Neural progenitor cell (in vitro differentiated cells): ENCODE measurements around the gene PDE1C. TPM values are rescaled to one million over a fixed set of nuclear protein-coding genes. Genes with fewer than 3 reads are reported as not detected.

Experiments
- DNase-seq: peaks from one replicate; pipeline ENCODE4 v3.0.0-alpha.2; 2016; ENCODE audit warnings: low spot score
- H2AFZ ChIP-seq: fragments of 200-600 bp; sonication (generic); replicated peaks from 2 replicates; pipeline ENCODE4 v1.6.1; 2016; ENCODE audit warnings: antibody characterized with exemption
- H3F3A ChIP-seq: fragments of 200-600 bp; sonication (generic); 2 replicates; pipeline ENCODE4 v1.6.1; 2016; ENCODE audit warnings: antibody characterized with exemption, low read depth
- H3K27ac ChIP-seq: fragments of 200-600 bp; sonication (generic); 2 replicates; pipeline ENCODE4 v1.5.1; 2016; ENCODE audit warnings: mild to moderate bottlenecking
- H3K27me3 ChIP-seq: fragments of 200-600 bp; sonication (generic); 2 replicates; pipeline ENCODE4 v1.6.1; 2016; ENCODE audit warnings: mild to moderate bottlenecking, moderate library complexity
- H3K36me3 ChIP-seq: fragments of 200-600 bp; sonication (generic); 2 replicates; pipeline ENCODE4 v1.5.1; 2016
- H3K4me1 ChIP-seq: fragments of 200-600 bp; sonication (generic); 2 replicates; pipeline ENCODE4 v1.6.1; 2016; ENCODE audit warnings: mixed run types
- H3K4me2 ChIP-seq: fragments of 200-600 bp; sonication (generic); 2 replicates; pipeline ENCODE4 v1.6.1; 2016
- H3K4me3 ChIP-seq: fragments of 200-600 bp; sonication (generic); 2 replicates; pipeline ENCODE4 v1.5.1; 2016
- H3K79me2 ChIP-seq: fragments of 200-600 bp; sonication (generic); 2 replicates; pipeline ENCODE4 v1.6.1; 2016; ENCODE audit warnings: low read depth
- H3K9ac ChIP-seq: fragments of 200-600 bp; sonication (generic); 2 replicates; pipeline ENCODE4 v1.6.1; 2016
- H3K9me3 ChIP-seq: fragments of 200-600 bp; sonication (generic); 2 replicates; pipeline ENCODE4 v1.5.1; 2016; ENCODE audit warnings: low read depth
- H4K20me1 ChIP-seq: fragments of 200-600 bp; sonication (generic); 2 replicates; pipeline ENCODE4 v1.6.1; 2016; ENCODE audit warnings: low read depth
- H3K27ac Mint-ChIP-seq: 3 replicates; pipeline ENCODE4 v1.8.0; 2021; ENCODE audit warnings: mixed read lengths
- H3K27me3 Mint-ChIP-seq: 2 replicates; pipeline ENCODE4 v1.8.0; 2022; ENCODE audit warnings: low read depth, mild to moderate bottlenecking, inconsistent platforms, moderate library complexity, mixed read lengths; ENCODE audit not compliant: insufficient read depth
- H3K36me3 Mint-ChIP-seq: 3 replicates; pipeline ENCODE4 v1.8.0; 2021; ENCODE audit warnings: mixed read lengths
- H3K4me1 Mint-ChIP-seq: 3 replicates; pipeline ENCODE4 v1.8.0; 2021; ENCODE audit warnings: mixed read lengths
- H3K4me3 Mint-ChIP-seq: 3 replicates; pipeline ENCODE4 v1.8.0; 2021; ENCODE audit warnings: mild to moderate bottlenecking, moderate library complexity, mixed read lengths
- H3K9me3 Mint-ChIP-seq: 3 replicates; pipeline ENCODE4 v1.8.0; 2020; ENCODE audit warnings: mixed read lengths
- EZH2 ChIP-seq: fragments of 200-600 bp; sonication (generic); IDR thresholded peaks from 2 replicates; pipeline ENCODE4 v1.6.1; 2017; ENCODE audit warnings: antibody characterized with exemption, mild to moderate bottlenecking, moderate library complexity
- EZH2phosphoT487 ChIP-seq: fragments of 200-600 bp; sonication (generic); IDR thresholded peaks from 2 replicates; pipeline ENCODE4 v1.6.1; 2017; ENCODE audit warnings: antibody characterized with exemption
- total RNA-seq: library from RNA; depleted of rRNA; stranded (reverse); fragments of >200 nt; gene quantifications from 2 replicates; pipeline ENCODE4 v1.2.3, GENCODE V29; 2015; ENCODE audit warnings: low replicate concordance
- TF ChIP-seq, protein P1 (sequence below): fragments of 200-600 bp; sonication (generic); IDR thresholded peaks from 2 replicates; pipeline ENCODE4 v1.5.1; 2017; ENCODE audit warnings: antibody characterized with exemption, mild to moderate bottlenecking

The PDE1C gene
- total RNA-seq, 1 donor from 2014 or later: 0.54 TPM

GRCh38 chr7:32100407-32100907 is 30.2 kb upstream of the PDE1C start:
- Mint-ChIP-seq H3K36me3 (no peaks in the 10 kb centered on the region), H3K9me3 (no peaks in the 10 kb centered on the region), H3K27ac (no peak overlapping the region), H3K4me1 (no peaks in the 10 kb centered on the region), H3K4me3 (no peak overlapping the region), H3K27me3 (peaks cover 2% of the 10 kb centered on the region)
- Histone ChIP-seq H3K4me3 (no peak overlapping the region), H3K27me3 (no peaks in the 10 kb centered on the region), H3K9ac (no peak overlapping the region), H3K79me2 (no peaks in the 10 kb centered on the region), H3K27ac (no peak overlapping the region), H3F3A (no peaks in the 10 kb centered on the region), H3K36me3 (no peaks in the 10 kb centered on the region), H2AFZ (no peak overlapping the region), H4K20me1 (no peaks in the 10 kb centered on the region), H3K4me2 (no peak overlapping the region), H3K4me1 (no peaks in the 10 kb centered on the region), H3K9me3 (no peaks in the 10 kb centered on the region)
- DNase-seq: no peak
- no peak for TF ChIP-seq EZH2

DNA sequence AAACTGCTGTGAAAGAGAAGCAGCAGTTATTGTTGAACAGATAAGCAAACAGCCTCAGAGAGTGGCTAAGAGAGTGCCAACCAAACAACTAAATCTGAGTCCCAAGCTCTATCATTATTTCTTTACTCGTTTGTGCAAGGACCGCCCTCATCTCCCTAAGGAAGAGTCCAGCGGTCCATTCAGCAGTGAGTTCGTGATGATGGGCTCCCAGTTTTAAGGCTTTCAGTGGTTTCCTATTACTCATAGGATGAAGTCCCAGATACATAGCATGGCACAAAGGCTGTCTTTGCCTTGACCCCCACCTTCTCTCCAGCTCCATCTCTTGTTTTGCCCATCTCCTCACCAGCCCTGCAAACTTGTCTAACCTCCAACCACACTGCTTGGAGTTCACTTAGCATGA is 24.3 kb upstream of the PDE1C start:
- Histone ChIP-seq H3K9ac (no peak overlapping the region), H3K4me1 (no peaks in the 10 kb centered on the region), H4K20me1 (no peaks in the 10 kb centered on the region), H3K79me2 (no peaks in the 10 kb centered on the region), H3K4me3 (no peak overlapping the region), H3K36me3 (no peaks in the 10 kb centered on the region), H3K27me3 (no peaks in the 10 kb centered on the region), H3K9me3 (no peaks in the 10 kb centered on the region), H3F3A (no peaks in the 10 kb centered on the region), H3K27ac (no peak overlapping the region), H2AFZ (no peak overlapping the region), H3K4me2 (no peak overlapping the region)
- H3K4me3 Mint-ChIP-seq: no peak overlapping the region
- TF ChIP-seq EZH2 (no peak), EZH2phosphoT487 (no peak)
- TF ChIP-seq, protein P1, sequence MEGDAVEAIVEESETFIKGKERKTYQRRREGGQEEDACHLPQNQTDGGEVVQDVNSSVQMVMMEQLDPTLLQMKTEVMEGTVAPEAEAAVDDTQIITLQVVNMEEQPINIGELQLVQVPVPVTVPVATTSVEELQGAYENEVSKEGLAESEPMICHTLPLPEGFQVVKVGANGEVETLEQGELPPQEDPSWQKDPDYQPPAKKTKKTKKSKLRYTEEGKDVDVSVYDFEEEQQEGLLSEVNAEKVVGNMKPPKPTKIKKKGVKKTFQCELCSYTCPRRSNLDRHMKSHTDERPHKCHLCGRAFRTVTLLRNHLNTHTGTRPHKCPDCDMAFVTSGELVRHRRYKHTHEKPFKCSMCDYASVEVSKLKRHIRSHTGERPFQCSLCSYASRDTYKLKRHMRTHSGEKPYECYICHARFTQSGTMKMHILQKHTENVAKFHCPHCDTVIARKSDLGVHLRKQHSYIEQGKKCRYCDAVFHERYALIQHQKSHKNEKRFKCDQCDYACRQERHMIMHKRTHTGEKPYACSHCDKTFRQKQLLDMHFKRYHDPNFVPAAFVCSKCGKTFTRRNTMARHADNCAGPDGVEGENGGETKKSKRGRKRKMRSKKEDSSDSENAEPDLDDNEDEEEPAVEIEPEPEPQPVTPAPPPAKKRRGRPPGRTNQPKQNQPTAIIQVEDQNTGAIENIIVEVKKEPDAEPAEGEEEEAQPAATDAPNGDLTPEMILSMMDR: no peak
- H3K27ac Mint-ChIP-seq: no peak overlapping the region
- H3K27me3 Mint-ChIP-seq: peaks cover 6% of the 10 kb centered on the region
- no peak for DNase-seq
- no peaks in the 10 kb centered on the region for H3K36me3 Mint-ChIP-seq
- H3K4me1 Mint-ChIP-seq: peaks cover 3% of the 10 kb centered on the region
- H3K9me3 Mint-ChIP-seq: no peaks in the 10 kb centered on the region

DNA sequence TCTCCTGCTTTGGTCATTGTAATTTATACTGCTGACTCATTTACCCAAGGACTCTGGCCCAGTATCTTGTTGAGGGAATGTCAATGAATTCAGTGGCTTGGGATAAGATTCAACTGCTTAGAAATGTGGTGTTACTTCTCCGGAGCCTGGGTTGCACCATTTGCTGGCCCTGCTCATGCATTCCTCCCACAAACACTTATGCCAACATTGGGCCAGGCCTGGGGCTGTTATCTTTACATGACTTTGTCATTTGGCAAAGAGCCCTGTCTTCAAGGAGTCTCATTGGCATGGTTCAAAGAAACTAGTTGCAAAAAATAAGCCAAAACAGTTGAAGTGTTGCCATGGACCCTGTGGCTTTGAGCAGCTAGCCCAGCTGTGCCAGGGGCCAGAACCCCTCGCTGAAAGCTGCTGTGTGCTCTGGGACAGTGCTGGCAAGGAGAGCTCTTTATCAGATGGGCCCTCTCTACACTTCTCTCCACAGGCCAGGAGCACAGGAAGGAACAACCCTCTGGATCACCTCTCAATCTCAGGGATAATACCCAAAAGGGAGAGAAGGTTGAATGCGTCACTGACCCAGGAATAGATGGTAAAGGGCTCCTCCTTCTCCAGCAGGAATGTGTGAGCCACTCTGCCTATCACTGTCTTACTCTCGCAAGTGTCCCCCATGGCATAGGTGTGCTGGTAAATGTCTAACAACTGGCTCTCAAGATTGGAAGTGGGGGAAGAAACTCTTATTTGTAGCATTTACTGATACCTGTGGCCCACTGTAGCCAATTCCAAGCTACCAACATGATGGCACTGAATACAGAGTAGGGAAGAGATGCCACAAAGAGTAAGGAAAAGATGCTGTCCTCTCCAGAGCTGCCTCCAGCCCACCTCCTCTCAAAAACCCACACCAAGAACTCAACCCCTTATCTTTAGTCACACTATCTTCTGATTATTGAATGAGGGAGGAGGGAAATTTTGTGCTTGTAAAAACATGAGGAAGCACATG is 23.5 kb upstream of the PDE1C start:
- no peak for DNase-seq
- Histone ChIP-seq H2AFZ (no peak overlapping the region), H3K79me2 (no peaks in the 10 kb centered on the region), H3K9ac (no peak overlapping the region), H3F3A (no peaks in the 10 kb centered on the region), H3K4me2 (no peak overlapping the region), H3K27ac (no peak overlapping the region), H3K9me3 (no peaks in the 10 kb centered on the region), H3K4me1 (no peaks in the 10 kb centered on the region), H4K20me1 (no peaks in the 10 kb centered on the region), H3K4me3 (no peak overlapping the region), H3K36me3 (no peaks in the 10 kb centered on the region), H3K27me3 (no peaks in the 10 kb centered on the region)
- Mint-ChIP-seq H3K9me3 (no peaks in the 10 kb centered on the region), H3K27ac (no peak overlapping the region), H3K4me3 (no peak overlapping the region), H3K4me1 (peaks cover 10% of the 10 kb centered on the region), H3K36me3 (no peaks in the 10 kb centered on the region), H3K27me3 (peaks cover 6% of the 10 kb centered on the region)
- TF ChIP-seq EZH2: no peak
- TF ChIP-seq EZH2phosphoT487: no peak
- TF ChIP-seq, protein P1: no peak

DNA sequence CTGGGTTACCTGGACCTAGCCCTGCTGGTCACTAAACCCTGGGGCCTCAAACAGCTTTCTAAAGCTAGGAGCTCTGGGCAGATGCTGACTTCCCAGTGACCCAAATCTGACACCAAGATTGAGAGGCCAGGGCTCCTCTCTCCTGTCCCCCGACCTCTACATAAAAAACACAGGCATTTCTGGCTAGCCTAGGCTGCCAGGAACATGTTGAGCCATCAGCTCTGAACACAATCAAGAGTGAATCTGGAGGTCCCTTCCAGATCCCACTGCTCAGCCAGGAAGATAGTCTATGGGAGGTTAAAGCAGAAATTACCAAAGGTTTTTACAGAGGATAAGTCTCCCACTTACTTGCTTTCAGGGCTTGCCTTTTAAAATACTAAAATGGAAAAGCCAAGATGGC is 22.1 kb upstream of the PDE1C start:
- no peak overlapping the region for H3K4me3 Mint-ChIP-seq
- H3K9me3 Mint-ChIP-seq: no peaks in the 10 kb centered on the region
- H3K9me3 ChIP-seq: no peaks in the 10 kb centered on the region
- no peaks in the 10 kb centered on the region for H3F3A ChIP-seq
- H3K36me3 ChIP-seq: no peaks in the 10 kb centered on the region
- H4K20me1 ChIP-seq: no peaks in the 10 kb centered on the region
- no peaks in the 10 kb centered on the region for H3K4me1 ChIP-seq
- no peak overlapping the region for H3K4me2 ChIP-seq
- no peak overlapping the region for H3K27ac ChIP-seq
- H2AFZ ChIP-seq: no peak overlapping the region
- H3K27ac Mint-ChIP-seq: no peak overlapping the region
- peaks cover 6% of the 10 kb centered on the region for H3K27me3 Mint-ChIP-seq
- no peaks in the 10 kb centered on the region for H3K36me3 Mint-ChIP-seq
- no peak overlapping the region for H3K4me3 ChIP-seq
- no peak overlapping the region for H3K9ac ChIP-seq
- TF ChIP-seq EZH2 (no peak), EZH2phosphoT487 (no peak)
- TF ChIP-seq, protein P1: no peak
- DNase-seq: no peak
- H3K27me3 ChIP-seq: no peaks in the 10 kb centered on the region
- no peaks in the 10 kb centered on the region for H3K79me2 ChIP-seq
- H3K4me1 Mint-ChIP-seq: peaks cover 17% of the 10 kb centered on the region
